Measurements from ENCODE around the gene PGM1. TPM values are rescaled to one million over a fixed set of nuclear protein-coding genes. Genes with fewer than 3 reads are reported as not detected.
A peak's percentile ranks its signal among the peaks of the same experiment; 100 is the strongest.

Gene PGM1
- total RNA-seq, 4 donors from 2014 or later: 36.7 to 57.0 (median 50.8) TPM

- no peak for DNase-seq (ENCODE audit: low spot score in 2 of 2)
- Histone ChIP-seq H3K27me3 (no peaks in the 10 kb centered on the region), H3K9me3 (no peaks in the 10 kb centered on the region), H3K36me3 (peaks cover 0 to 43% (median 0%) of the 10 kb centered on the region in 3 donors), H3K27ac (no peak overlapping the region), H3K4me3 (no peak overlapping the region), H3K4me1 (no peaks in the 10 kb centered on the region)
- no peak for TF ChIP-seq CTCF (IDR thresholded peaks at IDR 0.05)
- no peak for TF ChIP-seq EP300 (IDR thresholded peaks at IDR 0.05)
- no peak for TF ChIP-seq POLR2A (IDR thresholded peaks at IDR 0.05)
These were observed 37.7 kb upstream of the PGM1 start for GRCh38 chr1:63555480-63555879.

- TF ChIP-seq POLR2A (IDR thresholded peaks at IDR 0.05) (no peak), EP300 (IDR thresholded peaks at IDR 0.05) (no peak), CTCF (IDR thresholded peaks at IDR 0.05) (peak in 2 of 5 experiments; percentile 20 to 28)
- H3K4me1 ChIP-seq: no peaks in the 10 kb centered on the region
- no peaks in the 10 kb centered on the region for H3K9me3 ChIP-seq
- WGBS, 2 donors: 68 to 74% methylated on average over 6 of the region's 6 CpGs
- no peak overlapping the region for H3K4me3 ChIP-seq
- peaks cover 0 to 35% (median 0%) of the 10 kb centered on the region in 3 donors for H3K36me3 ChIP-seq
- no peaks in the 10 kb centered on the region for H3K27me3 ChIP-seq
- DNase-seq (ENCODE audit: low spot score in 2 of 2): no peak
- no peak overlapping the region for H3K27ac ChIP-seq
These were observed 35.7 kb upstream of the PGM1 start for GRCh38 chr1:63557365-63557987.

GRCh38 chr1:63559357-63559756, 33.9 kb upstream of the PGM1 start:
- H3K27me3 ChIP-seq: no peaks in the 10 kb centered on the region
- H3K9me3 ChIP-seq: no peaks in the 10 kb centered on the region
- H3K4me3 ChIP-seq: no peak overlapping the region
- H3K36me3 ChIP-seq: peaks cover 0 to 27% (median 0%) of the 10 kb centered on the region in 3 donors
- TF ChIP-seq EP300 (IDR thresholded peaks at IDR 0.05): no peak
- TF ChIP-seq CTCF (IDR thresholded peaks at IDR 0.05): no peak
- TF ChIP-seq POLR2A (IDR thresholded peaks at IDR 0.05): no peak
- 96 to 98% methylated on average over 2 of the region's 2 CpGs for whole genome bisulfite sequencing, 2 donors
- H3K4me1 ChIP-seq: no peaks in the 10 kb centered on the region
- H3K27ac ChIP-seq: no peak overlapping the region
- DNase-seq (ENCODE audit: low spot score in 2 of 2): no peak

- Histone ChIP-seq H3K36me3 (peaks cover 0 to 30% (median 0%) of the 10 kb centered on the region in 3 donors), H3K4me3 (no peak overlapping the region), H3K27ac (no peak overlapping the region), H3K27me3 (no peaks in the 10 kb centered on the region), H3K9me3 (no peaks in the 10 kb centered on the region), H3K4me1 (no peaks in the 10 kb centered on the region)
- DNase-seq (ENCODE audit: low spot score in 2 of 2): no peak
- TF ChIP-seq POLR2A (IDR thresholded peaks at IDR 0.05) (no peak), EP300 (IDR thresholded peaks at IDR 0.05) (no peak), CTCF (IDR thresholded peaks at IDR 0.05) (no peak)
These were observed 29.5 kb upstream of the PGM1 start for GRCh38 chr1:63563745-63564144.

- WGBS, 2 donors: 84 to 85% methylated on average over 4 of the region's 4 CpGs
- Histone ChIP-seq H3K4me1 (no peaks in the 10 kb centered on the region), H3K27ac (no peak overlapping the region), H3K27me3 (no peaks in the 10 kb centered on the region), H3K9me3 (no peaks in the 10 kb centered on the region), H3K4me3 (no peak overlapping the region), H3K36me3 (peaks cover 0 to 17% (median 0%) of the 10 kb centered on the region in 3 donors)
- no peak for TF ChIP-seq POLR2A (IDR thresholded peaks at IDR 0.05)
- TF ChIP-seq EP300 (IDR thresholded peaks at IDR 0.05): no peak
- TF ChIP-seq CTCF (IDR thresholded peaks at IDR 0.05): no peak
- DNase-seq (ENCODE audit: low spot score in 2 of 2): no peak
These were observed 24.1 kb upstream of the PGM1 start for GRCh38 chr1:63569068-63569467.
